DMS53 treated with DMSO at 0.1 percent for 48 hours (cell line): ENCODE results near the gene ZNF638.

Experiments used
- DNase-seq: peaks from one replicate; lab custom pipeline; 2025; ENCODE audit not compliant: unreplicated experiment; lab: John Stamatoyannopoulos, UW

The ZNF638 gene

GRCh38 chr2:71454221-71455010 is 122.8 kb downstream of the ZNF638 start:
- DNase-seq: no peak

- no peak for DNase-seq
Observed at GRCh38 chr2:71455011-71455740, 123.6 kb downstream of the ZNF638 start.

GRCh38 chr2:71455741-71456569 is 124.4 kb downstream of the ZNF638 start:
- DNase-seq: no peak

DNA sequence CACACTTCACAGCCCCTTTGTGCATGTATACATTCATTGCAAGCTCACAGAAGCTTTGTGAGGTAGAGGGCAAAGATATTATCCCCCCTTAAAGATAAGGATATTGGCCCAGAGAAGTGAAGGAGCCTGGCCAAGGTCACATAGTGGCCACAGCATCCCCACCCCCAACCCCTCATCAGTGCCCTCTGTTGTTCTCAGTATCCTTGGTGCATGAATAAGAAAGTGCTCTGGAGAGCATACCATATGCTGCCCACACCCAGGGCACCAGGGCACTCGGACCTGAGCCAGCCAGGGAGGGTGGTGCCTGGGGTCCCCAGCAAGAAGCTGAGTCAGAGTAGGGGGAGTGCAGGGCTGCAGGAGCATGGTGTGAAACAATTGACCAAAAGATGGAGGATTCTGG is 125.0 kb downstream of the ZNF638 start:
- no peak for DNase-seq

DNA sequence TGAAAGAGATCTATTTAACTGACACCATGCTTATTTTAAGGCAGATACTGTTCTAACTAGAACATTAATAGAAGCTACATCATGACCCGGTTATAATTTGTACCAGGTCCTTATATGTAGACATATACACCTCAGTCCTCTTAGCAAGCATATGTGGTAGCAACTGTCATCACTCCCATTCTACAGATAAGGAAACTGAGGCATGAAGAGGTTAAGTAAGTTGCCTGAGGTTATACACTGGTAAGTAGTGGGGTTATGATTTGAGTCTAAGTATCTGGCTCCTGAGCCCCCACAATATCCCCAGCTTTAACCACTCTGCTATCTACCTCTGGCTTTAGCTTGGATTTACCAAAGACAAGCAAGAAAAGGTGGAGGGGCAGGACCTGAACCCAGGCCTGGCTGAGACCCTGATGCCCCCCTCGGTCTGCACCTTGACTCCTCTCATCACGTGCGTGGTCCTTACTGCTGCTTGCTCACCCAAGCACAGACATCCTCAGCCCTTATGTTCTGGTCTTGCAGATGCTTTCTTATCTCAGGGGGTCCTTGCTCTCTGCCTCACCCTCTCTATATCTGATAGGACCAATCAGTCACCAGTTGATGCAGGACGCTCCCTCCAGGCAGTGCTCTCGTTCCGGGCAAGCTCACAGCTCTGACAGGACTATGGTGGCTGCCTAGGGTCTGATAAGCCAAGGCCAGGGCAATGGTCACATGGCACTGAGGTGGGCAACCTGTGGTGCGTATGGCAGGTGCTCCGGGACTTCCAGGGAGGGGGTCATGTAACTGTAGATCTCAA is 125.7 kb downstream of the ZNF638 start:
- no peak for DNase-seq

DNA sequence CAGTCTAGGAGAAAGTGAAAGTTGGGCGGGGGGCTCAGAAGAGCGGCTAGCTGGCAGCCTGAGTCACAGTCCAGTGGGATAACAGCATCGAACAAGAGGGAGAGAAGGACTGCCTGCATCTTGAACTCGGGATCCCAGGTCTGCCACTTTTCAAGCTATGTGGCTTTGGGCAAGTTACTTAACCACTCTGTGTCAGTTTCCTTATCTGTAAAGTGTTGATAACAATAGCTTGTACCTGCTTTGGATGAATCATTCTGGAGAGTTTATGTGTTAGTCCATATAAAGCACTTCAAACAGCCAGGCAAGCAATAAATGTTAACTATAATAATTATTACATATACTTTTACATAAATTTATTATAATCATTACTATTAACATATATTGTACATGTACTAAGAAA is 126.3 kb downstream of the ZNF638 start:
- no peak for DNase-seq

DNA sequence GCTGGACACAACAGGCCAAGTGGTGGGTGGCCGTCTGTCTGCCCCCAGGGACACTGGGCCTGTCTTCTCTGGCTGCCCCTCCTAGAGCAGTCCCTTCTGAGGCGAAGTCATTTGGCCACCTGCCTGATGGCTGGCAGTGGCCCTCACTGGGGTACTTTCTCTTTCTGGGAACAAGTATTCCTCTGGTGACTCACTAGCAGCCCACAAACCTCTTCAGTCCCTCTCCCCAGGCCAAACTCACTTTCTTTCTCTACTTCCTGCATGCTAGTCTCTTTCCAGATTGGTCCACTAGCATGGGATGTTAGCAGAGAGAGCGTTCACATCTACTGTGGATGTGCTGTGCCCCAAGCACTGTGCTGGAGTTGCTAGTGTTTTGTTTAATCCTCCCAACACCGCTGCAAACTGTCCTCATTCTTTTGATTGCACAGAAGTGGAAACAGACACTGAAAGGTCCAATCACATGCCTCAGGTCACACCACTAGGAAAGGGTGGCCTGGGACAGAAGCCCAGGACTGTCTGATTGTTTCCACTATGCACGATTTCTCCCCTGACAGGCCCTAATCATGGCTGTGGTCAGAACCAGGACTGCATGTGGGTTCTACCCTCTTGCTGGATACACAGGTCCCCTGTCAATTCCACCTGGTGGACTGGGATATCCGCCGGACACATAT is 127.0 kb downstream of the ZNF638 start:
- no peak for DNase-seq

DNA sequence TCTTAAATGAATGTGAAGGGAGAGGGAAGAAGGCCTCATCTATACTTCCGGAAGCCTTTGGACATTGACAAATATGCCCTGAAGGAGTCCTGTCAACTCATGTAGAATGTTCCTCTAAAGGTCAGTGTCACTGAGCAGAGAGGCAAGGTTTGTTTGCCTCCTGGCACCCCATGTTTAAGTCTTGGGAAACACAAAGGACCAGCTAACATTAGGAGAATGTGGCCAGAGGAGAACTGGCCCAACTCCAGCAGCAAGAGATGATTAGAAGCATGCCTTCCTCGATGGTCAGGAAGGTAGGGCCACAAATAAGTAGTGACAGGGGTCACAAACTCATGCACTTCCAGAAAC is 127.5 kb downstream of the ZNF638 start:
- DNase-seq: no peak

- DNase-seq: no peak
Observed at GRCh38 chr2:71460056-71460455, 128.5 kb downstream of the ZNF638 start.

DNA sequence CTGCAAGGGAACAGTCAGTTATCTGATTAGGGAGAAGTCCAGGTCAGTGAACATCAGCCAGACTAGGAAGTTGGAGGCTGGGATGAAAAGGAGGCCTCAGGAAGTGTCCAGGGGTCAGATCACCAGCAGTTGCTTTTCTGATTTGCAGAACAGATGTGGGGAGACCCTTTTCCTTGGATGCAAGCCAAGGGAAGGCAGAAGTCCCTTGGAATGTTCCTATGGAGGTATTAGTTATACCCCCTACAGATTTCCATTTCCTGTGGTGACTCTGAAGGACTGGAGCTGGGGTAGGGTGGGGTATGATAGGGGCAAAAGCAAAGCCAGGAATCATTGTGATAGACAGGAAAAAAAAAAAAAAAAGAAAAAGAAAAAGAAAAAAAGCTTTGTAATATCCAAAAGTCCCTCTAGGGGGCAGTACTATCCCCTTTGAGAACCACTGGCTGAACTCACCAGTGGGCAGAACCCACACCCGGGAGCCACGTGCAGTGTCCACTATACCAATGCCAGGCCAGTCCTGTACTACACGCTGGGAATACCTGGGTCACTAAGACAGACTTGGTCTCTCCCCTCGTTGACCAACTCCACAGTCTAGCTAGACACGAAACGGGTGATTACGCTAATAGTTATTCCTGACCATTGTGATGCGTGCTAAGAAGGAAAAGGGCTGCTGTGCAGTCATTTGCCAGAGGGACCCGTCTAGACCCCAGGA is 129.2 kb downstream of the ZNF638 start:
- DNase-seq: no peak

DNA sequence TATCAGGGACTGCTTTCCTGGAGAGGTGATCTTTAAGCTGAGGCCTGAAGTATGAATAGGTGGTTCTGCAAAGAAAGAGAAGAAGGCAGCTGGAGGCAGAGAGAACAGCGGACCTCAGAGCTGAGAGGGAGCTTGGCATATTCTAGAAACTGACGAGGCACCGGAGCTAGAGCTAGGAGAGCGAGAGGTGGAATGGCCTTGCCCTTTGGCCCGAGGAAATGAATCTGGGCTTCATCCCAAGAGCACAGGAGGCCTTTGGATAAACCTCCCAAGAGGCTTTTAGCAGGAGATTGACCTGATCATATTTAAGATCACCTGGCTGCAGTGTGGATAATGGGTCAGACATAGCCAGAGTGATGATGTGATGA is 129.7 kb downstream of the ZNF638 start:
- DNase-seq: no peak

GRCh38 chr2:71462056-71462605 is 130.5 kb downstream of the ZNF638 start:
- no peak for DNase-seq

GRCh38 chr2:71462641-71463341 is 131.2 kb downstream of the ZNF638 start:
- no peak for DNase-seq

GRCh38 chr2:71463342-71463654 is 131.7 kb downstream of the ZNF638 start:
- DNase-seq: no peak

GRCh38 chr2:71464389-71464788 is 132.8 kb downstream of the ZNF638 start:
- DNase-seq: no peak

DNA sequence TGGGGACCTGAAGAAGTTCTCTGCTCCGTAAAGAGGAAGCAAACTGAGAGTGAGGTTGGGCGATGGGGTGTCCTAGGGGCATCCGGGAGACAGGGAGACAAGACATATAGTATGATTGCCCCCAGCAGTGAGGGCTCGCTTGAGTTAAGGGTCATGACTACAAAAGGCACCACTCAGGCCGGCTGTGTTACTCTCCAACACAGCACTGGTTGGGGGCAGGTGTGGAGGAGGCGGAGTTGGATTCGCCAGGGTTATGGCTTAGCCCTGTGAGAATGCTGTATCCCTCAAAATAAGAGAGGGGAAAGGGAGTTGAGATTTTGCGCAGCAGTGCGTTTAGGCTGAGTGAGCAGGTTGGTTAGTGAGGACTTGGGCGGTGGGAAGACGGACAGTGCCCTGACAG is 133.8 kb downstream of the ZNF638 start:
- no peak for DNase-seq

DNA sequence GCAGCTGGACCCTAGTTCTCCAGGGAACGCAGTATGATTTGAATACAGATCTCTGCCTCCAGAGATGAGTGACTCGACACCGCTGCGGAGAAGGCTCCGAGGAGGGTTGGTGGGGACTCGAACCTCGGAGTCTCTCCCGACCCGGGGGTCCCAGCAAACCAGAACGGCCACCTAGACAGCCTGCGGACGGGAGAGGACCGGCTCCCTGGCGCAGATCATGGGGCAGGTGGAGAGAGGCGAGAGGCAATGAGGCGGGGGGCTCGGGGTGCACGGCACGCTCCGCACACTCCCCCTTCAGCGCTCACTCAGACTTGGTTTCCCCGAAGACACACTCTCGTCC is 134.3 kb downstream of the ZNF638 start:
- DNase-seq: no peak

GRCh38 chr2:71466301-71467179 is 135.0 kb downstream of the ZNF638 start:
- DNase-seq: no peak
